ENCODE results near the gene GLG1. TPM values are rescaled to one million over a fixed set of nuclear protein-coding genes. Genes with fewer than 3 reads are reported as not detected.
A peak's percentile ranks its signal among the peaks of the same experiment; 100 is the strongest.

The GLG1 gene
- total RNA-seq, 1 experiment from 2014 or later: 78.4 TPM

GRCh38 chr16:74617206-74617788, 10.4 kb upstream of the GLG1 start:
- in situ Hi-C loops (cut with HindIII; ENCODE audit: low sequenced_read_pairs): no loop called here

GRCh38 chr16:74611721-74612120, 4.8 kb upstream of the GLG1 start:
- in situ Hi-C loops (cut with HindIII; ENCODE audit: low sequenced_read_pairs): no loop called here
- no peak for DNase-seq (ENCODE audit: low spot score)

More at GRCh38 chr16:74617206-74617788, 10.4 kb upstream of the GLG1 start:
- DNase-seq (ENCODE audit: low spot score): no peak

- in situ Hi-C loops (cut with HindIII; ENCODE audit: low sequenced_read_pairs): no loop called here
- no peak for DNase-seq (ENCODE audit: low spot score)
Observed at GRCh38 chr16:74608944-74609343, 2.0 kb upstream of the GLG1 start.

GRCh38 chr16:74608381-74608780, 1.5 kb upstream of the GLG1 start:
- no peak for DNase-seq (ENCODE audit: low spot score)
- in situ Hi-C loops (cut with HindIII; ENCODE audit: low sequenced_read_pairs): no loop called here

- no peak for DNase-seq (ENCODE audit: low spot score)
- in situ Hi-C loops (cut with HindIII; ENCODE audit: low sequenced_read_pairs): no loop called here
Observed at GRCh38 chr16:74607962-74608356, 1.0 kb upstream of the GLG1 start.

- in situ Hi-C loops (cut with HindIII; ENCODE audit: low sequenced_read_pairs): no loop called here
- no peak for DNase-seq (ENCODE audit: low spot score)
Observed at GRCh38 chr16:74607310-74607961, 522 bp upstream of the GLG1 start.

GRCh38 chr16:74605746-74606520, 981 bp downstream of the GLG1 start:
- in situ Hi-C loops (cut with HindIII; ENCODE audit: low sequenced_read_pairs): no loop called here
- peak; percentile 54 for DNase-seq (ENCODE audit: low spot score)

GRCh38 chr16:74605332-74605731, 1.6 kb downstream of the GLG1 start:
- no peak for DNase-seq (ENCODE audit: low spot score)
- in situ Hi-C loops (cut with HindIII; ENCODE audit: low sequenced_read_pairs): no loop called here

- in situ Hi-C loops (cut with HindIII; ENCODE audit: low sequenced_read_pairs): no loop called here
- no peak for DNase-seq (ENCODE audit: low spot score)
Observed at GRCh38 chr16:74603848-74604247, 3.1 kb downstream of the GLG1 start.

GRCh38 chr16:74601126-74601871, 5.6 kb downstream of the GLG1 start:
- in situ Hi-C loops (cut with HindIII; ENCODE audit: low sequenced_read_pairs): no loop called here
- no peak for DNase-seq (ENCODE audit: low spot score)

GRCh38 chr16:74596586-74596985, 10.3 kb downstream of the GLG1 start:
- DNase-seq (ENCODE audit: low spot score): no peak

GRCh38 chr16:74592847-74593246, 14.1 kb downstream of the GLG1 start:
- in situ Hi-C loops (cut with HindIII; ENCODE audit: low sequenced_read_pairs): no loop called here
- DNase-seq (ENCODE audit: low spot score): no peak

More at GRCh38 chr16:74596586-74596985, 10.3 kb downstream of the GLG1 start:
- in situ Hi-C loops (cut with HindIII; ENCODE audit: low sequenced_read_pairs): no loop called here

- DNase-seq (ENCODE audit: low spot score): peak; percentile 70
- in situ Hi-C loops (cut with HindIII; ENCODE audit: low sequenced_read_pairs): no loop called here
Observed at GRCh38 chr16:74591876-74592650, 14.9 kb downstream of the GLG1 start.

GRCh38 chr16:74586948-74587347, 20.0 kb downstream of the GLG1 start:
- no peak for DNase-seq (ENCODE audit: low spot score)
- in situ Hi-C loops (cut with HindIII; ENCODE audit: low sequenced_read_pairs): no loop called here

GRCh38 chr16:74585846-74586443, 21.0 kb downstream of the GLG1 start:
- in situ Hi-C loops (cut with HindIII; ENCODE audit: low sequenced_read_pairs): no loop called here
- DNase-seq (ENCODE audit: low spot score): no peak

GRCh38 chr16:74583926-74584666, 22.8 kb downstream of the GLG1 start:
- no peak for DNase-seq (ENCODE audit: low spot score)
- in situ Hi-C loops (cut with HindIII; ENCODE audit: low sequenced_read_pairs): no loop called here

GRCh38 chr16:74582970-74583369, 23.9 kb downstream of the GLG1 start:
- in situ Hi-C loops (cut with HindIII; ENCODE audit: low sequenced_read_pairs): no loop called here
- no peak for DNase-seq (ENCODE audit: low spot score)

- no peak for DNase-seq (ENCODE audit: low spot score)
- in situ Hi-C loops (cut with HindIII; ENCODE audit: low sequenced_read_pairs): no loop called here
Observed at GRCh38 chr16:74580833-74581232, 26.1 kb downstream of the GLG1 start.

Measured in G401 (cell line).